Activated CD8-positive, alpha-beta T cell treated with anti-CD3 and anti-CD28 coated beads for 36 hours (primary cell): ENCODE results near the gene BACE2. TPM values are rescaled to one million over a fixed set of nuclear protein-coding genes. Genes with fewer than 3 reads are reported as not detected.

Source experiments
- ATAC-seq: fragments of 200-7000 bp; cut with Tn5 transposase; one replicate; pipeline ENCODE4 v1.10.0; 2021; ENCODE audit warnings: mild to moderate bottlenecking, moderate library complexity
- CTCF ChIA-PET: fragments of 350-600 bp; sonication (Branson Sonifier 250); formaldehyde crosslinking; loops from one replicate; lab custom pipeline; 2021; ENCODE audit warnings: antibody characterized with exemption; lab: Charles Lee
- POLR2A ChIA-PET: fragments of 350-600 bp; sonication (Branson Sonifier 250); formaldehyde crosslinking; loops from one replicate; lab custom pipeline; 2021; ENCODE audit warnings: antibody characterized with exemption; lab: Charles Lee
- DNase-seq: peaks from one replicate; pipeline ENCODE4 v3.0.0-alpha.2; 2020
- H3K27ac Mint-ChIP-seq: one replicate; pipeline ENCODE4 v1.8.0; 2021; ENCODE audit warnings: mild to moderate bottlenecking, mixed read lengths
- H3K27me3 Mint-ChIP-seq: one replicate; pipeline ENCODE4 v1.8.0; 2021; ENCODE audit warnings: mixed read lengths
- H3K36me3 Mint-ChIP-seq: one replicate; pipeline ENCODE4 v1.8.0; 2021; ENCODE audit warnings: low read depth, mixed read lengths
- H3K4me1 Mint-ChIP-seq: one replicate; pipeline ENCODE4 v1.8.0; 2021; ENCODE audit warnings: low read depth, mixed read lengths
- H3K4me3 Mint-ChIP-seq: one replicate; pipeline ENCODE4 v1.8.0; 2021; ENCODE audit warnings: mild to moderate bottlenecking, moderate library complexity, mixed read lengths
- H3K9me3 Mint-ChIP-seq: one replicate; pipeline ENCODE4 v1.8.0; 2021; ENCODE audit warnings: mixed read lengths
- CTCF ChIP-seq: fragments of 200-600 bp; IDR thresholded peaks from one replicate; pipeline ENCODE4 v1.8.0; 2022; ENCODE audit warnings: antibody characterized with exemption, mild to moderate bottlenecking
- intact Hi-C: fragments of 100-400 bp; cut with micrococcal nuclease; formaldehyde crosslinking; loops from one replicate; pipeline ENCODE4 v1.10.0; 2022
- total RNA-seq, 2 experiments: library from RNA; stranded (reverse); gene quantifications; one replicate each; pipeline ENCODE4 v1.2.3, GENCODE V29; 2021

BACE2 gene
- total RNA-seq, 2 experiments from 2014 or later: 1.1 to 2.0 TPM

GRCh38 chr21:41215856-41216408 lies 48.0 kb downstream of the BACE2 start:
- no peak for TF ChIP-seq CTCF
- Mint-ChIP-seq H3K9me3 (no peaks in the 10 kb centered on the region), H3K4me3 (no peak overlapping the region), H3K27me3 (peaks cover 16% of the 10 kb centered on the region), H3K4me1 (no peaks in the 10 kb centered on the region), H3K36me3 (no peaks in the 10 kb centered on the region), H3K27ac (no peak overlapping the region)
- POLR2A ChIA-PET: no interaction called here
- DNase-seq (no peak), ATAC-seq (no peak)
- intact Hi-C loops: no loop called here
- CTCF ChIA-PET: interaction anchor here (0.8 kb wide), 1 partner anchor 13 kb away, joined by 3 read pairs; no protein-coding TSS in a partner anchor

GRCh38 chr21:41216486-41216885 lies 48.5 kb downstream of the BACE2 start:
- intact Hi-C loops: no loop called here
- H3K4me1 Mint-ChIP-seq: no peaks in the 10 kb centered on the region
- no peak for ATAC-seq

GRCh38 chr21:41217671-41218385 lies 49.9 kb downstream of the BACE2 start:
- Mint-ChIP-seq H3K4me1 (no peaks in the 10 kb centered on the region), H3K27me3 (peaks cover 16% of the 10 kb centered on the region), H3K9me3 (no peaks in the 10 kb centered on the region), H3K36me3 (no peaks in the 10 kb centered on the region), H3K4me3 (no peak overlapping the region), H3K27ac (no peak overlapping the region)
- ATAC-seq: no peak
- DNase-seq: no peak
- intact Hi-C loops: no loop called here
- ChIA-PET POLR2A (no interaction called here), CTCF (no interaction called here)
- TF ChIP-seq CTCF: no peak

More at GRCh38 chr21:41216486-41216885, 48.5 kb downstream of the BACE2 start:
- ChIA-PET CTCF (no interaction called here), POLR2A (no interaction called here)
- no peaks in the 10 kb centered on the region for H3K9me3 Mint-ChIP-seq
- peaks cover 16% of the 10 kb centered on the region for H3K27me3 Mint-ChIP-seq
- H3K4me3 Mint-ChIP-seq: no peak overlapping the region
- no peak for TF ChIP-seq CTCF
- DNase-seq: no peak
- H3K27ac Mint-ChIP-seq: no peak overlapping the region
- no peaks in the 10 kb centered on the region for H3K36me3 Mint-ChIP-seq

- Mint-ChIP-seq H3K27me3 (peaks cover 10% of the 10 kb centered on the region), H3K27ac (no peak overlapping the region), H3K9me3 (no peaks in the 10 kb centered on the region), H3K36me3 (no peaks in the 10 kb centered on the region), H3K4me1 (no peaks in the 10 kb centered on the region), H3K4me3 (no peak overlapping the region)
- ChIA-PET CTCF (interaction anchor here (0.9 kb wide), 1 partner anchor 50 kb away, joined by 3 read pairs; no protein-coding TSS in a partner anchor), POLR2A (no interaction called here)
- no peak for TF ChIP-seq CTCF
- DNase-seq (no peak), ATAC-seq (no peak)
- intact Hi-C loops: no loop called here
These were observed 51.7 kb downstream of the BACE2 start for GRCh38 chr21:41219498-41220207.
